Peyer's patch (tissue), 4 donors: ENCODE data around the gene NDUFV1.

Source experiments
- POLR2A ChIP-seq, 2 donors: fragments of 450-650 bp; IDR thresholded peaks; one replicate each; pipeline ENCODE4 v1.5.1; 2017; ENCODE audit warnings: antibody characterized with exemption in 2 of 2, mild to moderate bottlenecking in 2 of 2, moderate library complexity in 2 of 2
- TF ChIP-seq, protein P1 (sequence below), 6 experiments: fragments of 450-650 bp in 4 of 6; fragments of 200-600 bp in 2 of 6; sonication (generic) in 1 of 6; IDR thresholded peaks; one replicate each; pipeline ENCODE4 v1.5.1; 2017 to 2019; ENCODE audit warnings: antibody characterized with exemption in 6 of 6, mild to moderate bottlenecking in 3 of 6, moderate library complexity in 1 of 6

GRCh38 chr11:67640758-67641337, 34.1 kb downstream of the NDUFV1 start:
- TF ChIP-seq, protein P1, sequence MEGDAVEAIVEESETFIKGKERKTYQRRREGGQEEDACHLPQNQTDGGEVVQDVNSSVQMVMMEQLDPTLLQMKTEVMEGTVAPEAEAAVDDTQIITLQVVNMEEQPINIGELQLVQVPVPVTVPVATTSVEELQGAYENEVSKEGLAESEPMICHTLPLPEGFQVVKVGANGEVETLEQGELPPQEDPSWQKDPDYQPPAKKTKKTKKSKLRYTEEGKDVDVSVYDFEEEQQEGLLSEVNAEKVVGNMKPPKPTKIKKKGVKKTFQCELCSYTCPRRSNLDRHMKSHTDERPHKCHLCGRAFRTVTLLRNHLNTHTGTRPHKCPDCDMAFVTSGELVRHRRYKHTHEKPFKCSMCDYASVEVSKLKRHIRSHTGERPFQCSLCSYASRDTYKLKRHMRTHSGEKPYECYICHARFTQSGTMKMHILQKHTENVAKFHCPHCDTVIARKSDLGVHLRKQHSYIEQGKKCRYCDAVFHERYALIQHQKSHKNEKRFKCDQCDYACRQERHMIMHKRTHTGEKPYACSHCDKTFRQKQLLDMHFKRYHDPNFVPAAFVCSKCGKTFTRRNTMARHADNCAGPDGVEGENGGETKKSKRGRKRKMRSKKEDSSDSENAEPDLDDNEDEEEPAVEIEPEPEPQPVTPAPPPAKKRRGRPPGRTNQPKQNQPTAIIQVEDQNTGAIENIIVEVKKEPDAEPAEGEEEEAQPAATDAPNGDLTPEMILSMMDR (IDR thresholded peaks at IDR 0.05): no peak
- no peak for TF ChIP-seq POLR2A (IDR thresholded peaks at IDR 0.05)
